ENCODE results near the gene TMEM170B.

Gene TMEM170B, protein sequence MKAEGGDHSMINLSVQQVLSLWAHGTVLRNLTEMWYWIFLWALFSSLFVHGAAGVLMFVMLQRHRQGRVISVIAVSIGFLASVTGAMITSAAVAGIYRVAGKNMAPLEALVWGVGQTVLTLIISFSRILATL

DNA sequence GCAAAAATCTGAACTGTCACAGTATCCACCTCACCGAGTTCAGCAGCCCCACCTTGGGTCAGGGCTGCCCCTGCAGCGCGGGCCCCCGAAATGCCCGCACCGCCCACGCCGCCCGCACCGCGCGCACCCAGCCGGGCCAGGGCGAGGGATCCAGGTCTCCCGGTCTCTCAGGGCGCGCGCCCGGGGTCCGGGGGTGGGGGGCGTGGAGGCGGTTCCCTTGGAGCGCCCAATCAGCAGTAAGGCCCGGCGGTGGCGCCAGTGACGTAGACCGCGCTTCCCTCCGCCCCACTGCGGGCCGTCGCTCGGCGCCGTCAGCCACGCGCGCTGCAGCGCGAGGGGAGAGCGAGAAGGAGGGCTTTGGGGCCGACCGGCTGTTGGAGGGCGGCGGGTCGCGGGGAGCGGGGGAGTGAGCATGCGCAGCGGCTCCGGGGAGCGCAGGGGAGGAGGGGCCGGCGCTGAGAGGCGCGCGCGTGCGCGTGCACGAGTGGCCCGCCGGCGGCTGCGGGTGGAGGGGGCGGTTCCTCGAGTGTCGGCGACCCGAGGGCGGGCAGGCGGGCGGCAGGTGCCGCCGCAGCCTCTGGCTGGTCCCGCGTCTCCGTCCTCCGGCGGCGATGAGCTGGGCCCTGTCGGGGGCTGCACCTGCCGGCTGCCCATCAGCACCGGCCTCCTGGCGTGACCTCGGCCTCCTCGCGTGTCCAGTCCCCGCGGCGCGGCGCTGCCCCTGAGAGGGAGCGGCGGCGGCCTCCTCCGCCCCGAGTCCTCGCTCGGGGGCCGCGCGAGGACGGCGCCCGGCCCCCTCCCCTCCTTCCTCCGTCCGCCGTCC, at the start of gene TMEM170B:
Gene TMEM170B, plus strand, starts transcription at position 521 of the 823 bp plus-strand sequence. CDS start 529 bp downstream, outside the sequence.
- peak; percentile 98 for DNase-seq (ENCODE audit: low spot score)

DNA sequence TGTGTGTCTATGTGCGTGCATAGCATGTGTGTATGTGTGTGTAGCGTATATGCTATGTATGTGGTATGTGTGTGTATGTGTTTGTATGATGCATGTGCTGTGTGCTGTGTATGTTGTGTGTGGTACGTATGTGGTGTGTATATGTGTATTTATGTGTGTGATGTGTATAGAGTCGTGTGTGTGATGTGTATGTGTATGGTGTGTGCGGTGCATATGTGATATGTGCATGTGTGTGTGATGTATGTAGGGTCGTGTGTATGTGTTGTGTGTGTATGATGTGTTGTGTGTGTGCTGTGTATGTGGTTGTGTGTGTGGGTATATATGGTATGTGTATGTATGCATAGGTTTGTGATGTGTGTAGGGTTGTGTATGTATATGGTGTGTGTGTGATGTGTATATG, 46.6 kb upstream of the TMEM170B start:
- DNase-seq (ENCODE audit: low spot score): no peak

DNA sequence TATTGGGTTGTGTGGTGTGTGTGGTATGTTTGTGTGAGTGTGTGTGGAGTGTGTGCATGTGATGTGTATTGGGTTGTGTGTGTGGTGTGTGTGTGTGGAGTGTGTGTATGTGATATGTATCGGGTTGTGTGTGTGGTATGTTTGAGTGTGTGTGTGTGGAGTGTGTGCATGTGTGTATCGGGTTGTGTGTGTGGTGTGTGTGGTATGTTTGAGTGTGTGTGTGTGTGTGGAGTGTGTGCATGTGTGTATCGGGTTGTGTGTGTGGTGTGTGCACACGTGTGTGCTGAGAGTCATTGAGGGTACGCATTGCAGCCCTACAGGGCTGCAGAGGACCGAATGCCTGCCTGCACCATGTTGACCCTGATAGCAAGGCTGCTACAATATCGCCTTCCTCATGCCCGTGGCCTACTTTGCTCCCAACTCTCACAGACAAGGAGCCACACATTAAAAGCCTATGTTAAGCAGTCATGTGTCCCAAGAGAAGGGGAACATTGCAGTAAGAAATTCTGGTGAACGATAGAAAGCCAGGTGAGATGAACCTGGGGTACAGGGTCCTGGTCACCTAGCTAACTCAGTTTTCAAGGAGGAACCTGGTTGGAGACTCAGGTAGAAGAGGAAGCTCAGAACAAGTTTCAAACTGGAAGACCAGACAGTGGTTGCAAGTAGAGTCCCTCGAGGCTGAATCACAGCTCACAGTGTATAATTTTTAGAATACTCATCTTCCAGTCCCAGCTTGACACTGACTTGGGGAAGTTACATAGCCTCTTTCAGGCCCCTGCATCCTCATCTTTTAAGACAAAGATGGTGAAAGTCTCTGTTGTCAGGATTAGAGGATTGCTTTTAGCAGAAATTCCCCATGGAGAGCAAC, 45.7 kb upstream of the TMEM170B start:
- no peak for DNase-seq (ENCODE audit: low spot score)

DNA sequence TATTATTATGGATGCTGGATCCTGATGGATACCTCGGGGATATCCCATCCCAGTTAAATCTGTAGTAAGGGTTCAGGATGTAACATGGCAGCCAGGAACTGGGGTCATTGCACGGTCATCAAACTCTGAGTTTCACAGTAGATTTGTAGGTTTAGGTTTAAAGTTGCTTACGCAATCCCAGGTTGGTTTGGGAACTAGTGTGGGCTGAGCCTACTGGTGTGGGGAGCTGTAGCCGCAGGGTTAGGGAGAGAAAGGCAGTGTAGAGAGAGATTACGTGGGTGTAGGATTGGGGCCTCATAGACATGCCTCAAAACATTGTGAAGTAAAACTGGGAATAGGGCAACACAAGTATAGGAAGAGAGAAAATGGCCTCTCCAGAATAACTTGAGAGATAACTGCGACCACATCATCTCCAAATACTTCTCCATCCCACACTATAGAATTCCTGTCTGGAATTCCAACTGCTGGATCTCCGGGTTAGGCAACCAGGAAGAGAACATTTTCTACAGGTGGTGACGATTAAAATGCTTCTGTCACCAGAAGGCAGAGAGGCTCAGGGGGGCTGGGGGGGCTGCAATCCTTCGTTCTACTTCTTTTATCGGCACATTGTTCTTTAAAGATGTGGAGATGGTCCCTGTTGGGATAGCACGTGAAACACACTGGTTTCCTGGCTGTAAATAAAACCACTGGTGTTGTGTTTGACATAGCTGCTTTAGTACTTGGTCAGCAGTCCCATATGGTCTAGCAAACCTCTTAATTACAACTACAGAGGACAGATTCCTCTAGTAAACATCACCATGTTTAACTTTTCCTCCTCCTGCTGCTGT, 44.9 kb upstream of the TMEM170B start:
- DNase-seq (ENCODE audit: low spot score): no peak

DNA sequence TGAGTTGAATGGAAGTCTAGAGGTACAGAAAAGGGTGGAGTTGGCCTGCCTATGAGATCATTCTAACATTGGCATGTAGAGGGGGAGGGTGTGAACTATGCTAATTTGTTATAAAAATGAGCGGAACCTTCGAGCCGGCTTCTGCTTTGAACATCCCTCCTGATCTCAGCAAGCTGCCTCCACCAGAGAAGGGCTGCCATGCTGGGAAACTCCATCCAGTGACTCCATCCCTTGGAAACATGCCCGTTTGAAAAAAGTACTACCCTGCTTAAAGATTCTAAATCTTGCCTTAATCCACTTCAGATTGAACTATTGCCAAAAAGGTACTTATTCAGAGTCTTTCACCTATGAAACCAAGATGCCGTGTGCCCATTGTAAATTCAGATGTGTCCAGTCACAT, 43.6 kb upstream of the TMEM170B start:
- DNase-seq (ENCODE audit: low spot score): no peak

DNA sequence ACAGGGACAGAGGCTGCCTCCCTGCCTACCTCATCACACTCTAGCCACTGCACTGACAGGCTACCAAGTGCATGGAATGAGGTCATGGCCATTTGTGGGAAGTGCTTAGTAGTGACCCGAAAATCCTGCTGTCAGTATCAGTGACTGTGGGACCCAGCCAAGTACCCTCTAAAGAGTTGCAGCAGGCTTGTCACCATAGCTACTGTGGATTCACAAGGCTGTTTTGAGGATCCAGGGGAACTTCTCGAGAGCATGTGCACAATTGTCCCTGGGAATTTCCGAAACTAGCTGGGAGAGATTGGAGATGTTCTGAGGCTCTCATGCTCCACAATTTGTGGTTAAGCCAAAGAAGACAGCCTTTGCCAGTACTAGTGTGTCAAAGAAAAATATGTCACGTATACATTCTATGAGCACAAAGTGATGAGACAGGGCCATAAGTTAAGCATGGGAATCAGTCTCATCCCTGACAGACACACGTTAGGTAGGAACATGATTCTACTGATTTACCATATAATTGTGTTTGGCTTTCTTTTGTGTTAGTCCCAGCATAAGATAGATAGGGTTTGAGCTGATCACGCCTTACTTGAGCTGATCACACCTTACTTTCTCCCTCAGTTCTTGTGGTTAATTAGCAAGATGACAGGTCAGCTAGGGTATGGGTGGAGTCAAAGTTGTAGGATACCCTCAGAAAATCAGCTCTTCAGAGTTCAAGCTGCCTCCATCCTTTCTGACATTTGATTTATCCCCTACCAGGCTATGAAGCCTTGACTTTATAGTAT, 42.6 kb upstream of the TMEM170B start:
- no peak for DNase-seq (ENCODE audit: low spot score)

DNA sequence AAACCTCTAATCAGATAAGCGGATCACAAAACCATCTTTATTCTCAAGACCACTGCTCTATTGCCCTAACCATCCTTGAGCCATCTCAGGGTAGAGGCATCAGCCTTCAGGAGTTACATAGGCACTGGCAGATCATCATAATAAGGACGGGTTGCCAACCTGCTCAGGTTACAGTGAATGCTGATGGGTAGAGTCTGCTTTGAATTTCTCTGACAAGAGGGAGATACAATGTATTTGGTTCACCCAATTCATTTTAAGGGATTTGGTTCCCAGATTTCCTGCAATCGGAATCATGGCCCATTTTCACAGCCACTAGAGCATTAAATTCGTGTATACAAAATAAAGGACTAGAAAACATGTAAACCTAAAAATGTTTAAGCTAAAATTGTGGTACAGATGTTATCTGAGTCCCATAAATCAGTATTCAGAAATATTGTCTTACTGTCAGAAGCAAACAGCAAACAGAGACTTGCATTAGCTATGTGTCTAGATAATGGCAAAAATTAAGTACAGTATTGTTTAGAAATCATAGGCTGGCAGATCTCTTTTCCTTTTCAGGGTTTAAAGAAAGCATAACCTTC, 41.9 kb upstream of the TMEM170B start:
- no peak for DNase-seq (ENCODE audit: low spot score)

DNA sequence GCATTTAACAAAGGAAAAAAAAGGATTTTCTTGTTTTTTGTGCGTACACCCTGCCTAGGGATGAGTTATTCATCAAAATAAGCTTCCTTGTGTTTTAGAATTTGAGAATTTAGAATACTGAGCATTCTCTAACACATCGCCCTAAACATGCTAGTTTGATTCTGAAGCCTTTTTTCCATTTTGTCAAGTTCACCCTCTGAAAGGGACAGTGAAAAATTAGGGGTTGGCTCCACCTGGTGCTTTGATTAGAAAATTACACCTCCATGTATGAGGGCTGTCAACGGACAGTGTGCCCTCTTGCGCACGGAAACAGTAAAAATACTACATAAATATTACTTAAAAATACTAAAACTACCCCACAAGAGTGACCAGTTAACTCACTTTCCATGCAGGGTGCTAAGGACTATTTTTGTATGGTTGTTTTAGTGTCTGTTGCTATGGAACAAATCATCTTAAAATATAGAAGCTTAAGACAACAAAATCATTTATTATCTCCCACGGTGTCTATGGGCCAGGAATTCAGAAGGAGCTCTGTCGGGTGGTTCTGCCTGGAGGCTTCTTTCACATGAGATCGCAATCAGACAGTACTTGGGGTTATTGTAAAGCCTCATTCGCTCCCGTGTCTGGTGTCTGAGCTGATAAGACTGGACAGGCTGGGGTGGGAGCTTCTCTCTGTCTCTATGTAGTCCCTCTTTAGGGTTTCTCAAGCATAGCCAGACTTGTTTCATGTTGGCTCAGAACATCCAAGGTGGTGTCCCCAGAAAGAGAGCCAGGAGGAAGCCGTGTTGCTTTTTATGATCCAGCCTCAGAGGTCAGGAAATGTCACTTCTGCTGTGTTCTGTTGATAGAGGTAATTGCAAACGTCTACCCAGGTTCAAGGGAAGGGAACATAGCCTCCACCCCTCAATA, 41.1 kb upstream of the TMEM170B start:
- peak; percentile 84 for DNase-seq (ENCODE audit: low spot score)

DNA sequence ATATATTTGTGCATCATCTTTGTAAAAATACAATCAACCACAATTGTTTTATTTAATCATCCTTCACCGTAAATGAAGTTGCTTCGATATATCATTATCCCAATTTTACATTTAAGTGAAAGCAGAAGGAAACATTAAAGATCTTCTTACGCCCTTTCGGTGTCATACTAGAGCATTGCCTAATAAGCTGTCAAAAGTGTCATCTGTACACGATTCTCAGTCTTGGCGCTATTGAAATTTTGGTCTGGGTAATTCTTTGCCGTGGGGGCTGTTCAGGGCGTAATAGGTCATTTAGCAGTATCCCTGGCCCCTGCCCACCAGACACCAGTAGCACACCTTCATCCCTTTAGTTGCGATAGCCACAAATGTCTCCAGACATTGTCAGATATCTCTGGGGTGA, 40.4 kb upstream of the TMEM170B start:
- no peak for DNase-seq (ENCODE audit: low spot score)

DNA sequence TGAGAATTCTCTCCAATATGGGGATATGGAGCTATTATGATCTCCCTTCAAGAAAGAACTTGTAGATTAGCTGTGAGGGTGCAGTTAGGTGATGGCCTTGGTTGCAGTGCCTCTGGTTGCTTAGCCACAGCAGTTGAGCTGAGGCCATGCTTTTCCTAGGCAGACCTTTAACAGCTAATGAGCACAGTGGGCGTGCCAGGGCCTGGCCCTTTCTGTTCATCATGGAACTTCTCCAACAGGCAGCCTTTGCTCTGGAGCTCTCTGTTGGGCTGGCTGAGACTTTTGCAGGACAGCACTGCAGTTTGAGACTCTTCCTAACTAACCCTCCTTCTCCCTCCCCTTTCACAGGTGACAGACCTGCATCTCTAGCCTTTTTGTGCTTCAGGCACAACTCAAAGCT, 39.7 kb upstream of the TMEM170B start:
- peak; percentile 21 for DNase-seq (ENCODE audit: low spot score)

DNA sequence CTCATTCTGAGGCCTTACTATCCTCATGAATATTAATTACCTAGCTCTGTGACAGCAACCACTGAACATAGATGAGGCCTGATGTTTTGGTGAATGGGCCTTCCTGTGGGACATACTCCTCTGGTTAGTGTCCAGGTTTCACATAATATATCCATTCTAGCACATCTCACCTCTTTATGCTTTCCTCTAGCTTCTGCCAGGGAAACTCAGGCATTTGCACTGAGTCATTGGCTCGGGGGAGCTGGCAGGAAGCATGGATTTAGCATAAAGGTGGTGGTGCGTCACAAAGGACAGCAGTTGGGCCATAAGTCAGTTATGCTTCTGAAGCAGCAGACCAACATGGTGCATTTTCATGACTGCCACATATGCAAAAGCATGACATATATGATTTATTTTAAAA, 37.5 kb upstream of the TMEM170B start:
- DNase-seq (ENCODE audit: low spot score): no peak

DNA sequence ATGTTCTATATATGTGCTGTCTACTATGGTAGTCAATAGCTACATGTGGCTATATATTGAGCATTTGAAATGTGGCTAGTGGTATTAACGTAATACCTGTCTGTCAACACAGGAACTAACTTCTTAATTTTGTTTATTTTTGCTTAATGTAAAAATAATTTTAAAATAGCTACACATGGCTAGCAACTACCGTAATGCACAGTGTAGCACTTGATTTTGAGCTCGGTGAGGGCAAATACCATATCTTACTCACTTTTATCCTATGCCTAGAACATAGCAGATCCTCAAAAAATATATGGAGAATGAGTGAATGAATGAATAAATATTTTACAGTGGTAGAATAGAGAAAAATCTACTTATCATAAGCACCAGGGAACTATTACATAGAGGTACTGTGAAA, 28.1 kb upstream of the TMEM170B start:
- DNase-seq (ENCODE audit: low spot score): no peak

DNA sequence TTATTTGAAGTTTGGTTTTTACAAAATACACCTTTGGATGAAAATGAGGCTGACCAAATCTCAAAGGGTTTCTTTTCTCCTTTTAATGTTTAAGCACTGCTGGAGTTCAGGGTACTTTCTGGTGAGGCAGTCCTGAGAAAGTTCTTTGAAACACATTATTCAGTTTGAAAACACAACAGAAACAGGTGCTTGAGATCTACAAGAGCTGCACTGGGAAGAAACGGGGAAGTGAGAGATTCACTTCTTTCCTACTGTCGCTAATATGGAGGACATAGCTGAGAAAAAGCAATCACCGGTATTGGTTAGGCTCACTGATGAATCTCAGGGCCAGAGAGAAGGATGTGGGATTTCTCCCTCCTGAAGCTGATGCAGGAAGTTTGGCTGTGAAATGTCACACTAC, 22.9 kb upstream of the TMEM170B start:
- DNase-seq (ENCODE audit: low spot score): no peak

DNA sequence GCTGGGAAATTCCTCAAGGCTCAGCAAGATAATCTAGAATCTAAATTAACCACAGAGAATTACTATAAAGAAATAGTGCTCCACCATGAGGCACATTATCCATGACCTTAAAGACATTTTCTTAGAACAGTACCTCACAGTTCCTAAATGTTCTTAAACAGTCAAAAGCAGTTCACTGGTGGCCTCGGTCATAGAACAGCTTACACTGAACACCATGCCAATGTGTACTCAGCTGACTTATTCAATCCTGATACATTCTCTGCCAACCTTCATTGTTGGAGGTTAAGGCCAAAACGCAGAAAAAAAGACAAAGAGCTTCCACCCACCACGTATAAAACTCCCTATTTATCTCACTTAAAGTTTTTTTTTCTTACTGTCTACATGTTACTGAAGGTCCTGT, 21.8 kb upstream of the TMEM170B start:
- no peak for DNase-seq (ENCODE audit: low spot score)

DNA sequence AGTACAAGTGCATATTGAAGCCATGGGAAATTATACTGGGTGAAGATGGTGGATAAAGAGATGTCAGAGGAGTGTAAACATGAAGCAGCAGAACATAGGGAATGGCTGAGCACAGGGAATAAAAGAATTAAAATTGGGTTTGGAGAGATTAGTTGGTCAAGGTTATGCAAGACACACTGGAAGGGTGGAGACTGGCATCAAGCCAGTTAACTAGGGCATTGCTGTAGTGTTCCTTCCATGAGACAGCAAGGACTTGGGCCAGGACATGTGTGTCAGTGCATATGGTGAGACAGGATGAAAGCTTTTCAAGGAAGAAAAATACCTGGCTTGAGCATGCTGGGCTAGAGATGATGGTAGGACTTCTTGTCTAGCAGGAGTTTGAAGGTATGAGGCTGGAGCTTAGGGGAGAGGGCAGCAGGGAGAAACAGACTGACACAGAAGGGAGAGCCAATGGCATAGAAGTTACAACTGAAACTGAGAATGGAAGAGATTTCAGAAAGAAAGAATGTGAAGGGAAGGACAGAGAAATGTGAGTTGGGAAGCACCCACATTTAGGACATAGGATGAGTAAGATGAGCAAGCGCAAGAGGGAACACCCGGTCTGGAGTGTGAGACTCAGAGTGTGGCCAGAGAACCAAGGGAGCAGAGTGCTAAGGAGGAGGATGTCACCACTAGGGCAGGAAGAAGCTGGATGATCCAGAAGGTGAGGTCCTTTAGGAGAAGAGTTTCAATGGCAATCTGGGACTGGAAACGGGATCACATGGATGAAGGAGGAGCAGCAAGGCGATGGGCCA, 14.5 kb upstream of the TMEM170B start:
- DNase-seq (ENCODE audit: low spot score): no peak

DNA sequence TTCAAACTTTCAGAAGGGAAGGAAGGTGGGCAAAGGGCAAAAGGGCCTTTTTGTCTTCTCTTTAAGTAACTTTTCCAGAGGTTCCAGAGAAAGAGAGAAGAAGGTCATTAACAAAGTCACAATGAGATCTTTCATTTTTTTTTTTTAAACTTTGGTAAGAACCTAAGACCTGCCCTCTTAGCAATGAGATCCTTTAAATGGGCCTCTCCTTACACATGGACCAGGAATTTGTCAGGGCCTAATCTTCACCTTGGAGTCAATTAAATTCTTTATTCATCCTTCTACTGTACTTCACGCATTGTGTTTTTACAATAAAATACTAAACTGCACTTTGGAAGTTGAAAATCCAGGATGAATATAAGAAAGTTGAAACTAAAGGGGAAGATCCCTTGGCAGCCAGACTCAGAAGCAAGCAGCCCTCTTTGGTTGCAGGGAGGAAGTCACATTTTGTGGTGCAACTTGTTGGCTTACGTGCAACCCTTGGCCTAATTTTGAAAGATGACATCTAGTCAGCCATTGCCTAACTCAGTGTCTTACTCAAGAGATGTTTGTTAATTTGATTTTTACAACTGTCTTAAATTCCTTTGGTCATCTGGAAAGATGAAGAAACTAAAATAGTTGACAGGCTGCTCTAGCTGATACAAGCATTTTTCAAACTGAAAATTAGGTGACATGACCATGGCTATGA, 11.9 kb upstream of the TMEM170B start:
- peak; percentile 36 for DNase-seq (ENCODE audit: low spot score)

DNA sequence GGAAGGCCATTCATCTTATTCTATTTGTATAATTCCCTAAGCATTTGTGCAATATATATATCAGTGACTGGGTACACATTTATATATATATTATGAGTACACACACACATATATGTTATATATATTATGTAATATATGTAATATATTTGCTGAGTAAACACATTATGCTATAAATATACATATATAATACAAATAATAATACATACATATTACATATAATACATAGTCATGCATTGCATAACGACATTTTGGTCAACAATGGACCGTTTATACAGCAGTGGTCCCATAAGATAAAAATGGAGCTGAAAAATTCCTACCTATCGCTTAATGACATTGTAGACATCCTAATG, 11.4 kb upstream of the TMEM170B start:
- no peak for DNase-seq (ENCODE audit: low spot score)

DNA sequence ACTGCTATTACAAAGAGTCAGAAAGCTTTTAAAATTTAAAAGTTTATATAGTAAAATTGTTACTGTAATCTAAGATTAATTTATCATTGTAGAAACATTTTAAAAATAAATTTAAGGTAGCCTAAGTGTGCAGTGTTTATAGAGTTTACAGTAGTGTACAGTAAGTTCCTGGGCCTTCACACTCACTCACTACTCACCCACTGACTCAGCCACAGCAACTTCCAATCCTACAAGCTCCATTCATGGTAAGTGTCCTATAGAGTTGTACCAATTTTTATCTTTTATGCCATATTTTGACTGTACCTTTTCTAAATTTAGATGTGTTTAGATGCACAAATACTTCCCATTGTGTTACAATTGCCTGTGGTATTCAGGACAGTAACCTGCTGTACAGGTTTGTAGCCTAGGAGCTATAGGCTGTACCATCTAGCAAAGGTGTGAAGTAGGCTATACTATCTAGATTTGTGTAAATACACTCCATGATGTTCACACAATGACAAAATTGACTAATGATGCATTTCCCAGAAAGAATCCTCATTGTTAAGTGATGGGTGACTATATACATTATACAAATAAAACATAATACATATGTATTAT, 10.2 kb upstream of the TMEM170B start:
- DNase-seq (ENCODE audit: low spot score): no peak

Measured in globus pallidus (tissue), 1 donor.